DMS79 (cell line): ENCODE data around the gene WASF2.
"Not testable (repeated sequence)": the region's sequence is repeated elsewhere in the genome, so short reads cannot be mapped to it uniquely, and the experiment has no call there.

Source experiments
- DNase-seq: peaks from one replicate; lab custom pipeline; 2025; lab: John Stamatoyannopoulos, UW

The WASF2 gene

DNA sequence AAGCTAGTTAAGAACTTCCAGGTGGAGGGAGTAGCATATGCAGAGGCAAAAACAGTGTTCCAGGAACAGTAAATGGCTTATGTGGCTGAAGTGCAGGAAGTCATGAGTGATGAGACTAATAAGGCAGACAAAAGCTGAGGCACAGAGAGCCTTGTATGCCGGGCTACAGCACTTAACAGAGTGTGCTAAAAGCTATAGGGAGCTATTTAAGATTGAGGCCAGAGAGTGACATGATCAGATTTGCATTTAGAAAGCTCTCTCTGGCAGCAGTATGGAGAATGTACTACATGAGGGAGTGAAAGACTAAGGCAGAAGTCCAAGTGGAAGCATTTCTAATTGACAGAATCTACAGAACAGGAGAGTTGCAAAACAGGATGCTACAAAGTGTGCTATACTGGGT, 38.6 kb downstream of the WASF2 start:
- DNase-seq, result no peak

DNA sequence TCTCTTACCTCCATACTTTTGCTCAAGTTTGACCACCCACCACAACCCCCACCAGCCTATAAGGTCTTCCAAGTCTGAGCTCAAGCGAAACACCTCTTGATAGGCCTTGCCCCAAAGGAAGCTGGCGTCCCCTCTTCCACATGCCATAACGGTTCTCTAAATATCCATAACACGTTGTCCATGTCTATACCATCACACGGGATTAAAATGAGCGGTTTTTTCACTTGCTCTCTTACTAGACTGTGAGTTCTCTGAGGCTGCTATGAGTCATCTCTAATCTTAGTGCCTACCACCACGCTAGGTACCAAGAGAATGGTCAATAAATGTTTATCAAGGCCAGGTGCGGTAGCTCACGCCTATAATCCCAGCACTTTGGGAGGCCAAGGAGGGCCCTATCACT, 41.0 kb downstream of the WASF2 start:
- DNase-seq, result no peak

DNA sequence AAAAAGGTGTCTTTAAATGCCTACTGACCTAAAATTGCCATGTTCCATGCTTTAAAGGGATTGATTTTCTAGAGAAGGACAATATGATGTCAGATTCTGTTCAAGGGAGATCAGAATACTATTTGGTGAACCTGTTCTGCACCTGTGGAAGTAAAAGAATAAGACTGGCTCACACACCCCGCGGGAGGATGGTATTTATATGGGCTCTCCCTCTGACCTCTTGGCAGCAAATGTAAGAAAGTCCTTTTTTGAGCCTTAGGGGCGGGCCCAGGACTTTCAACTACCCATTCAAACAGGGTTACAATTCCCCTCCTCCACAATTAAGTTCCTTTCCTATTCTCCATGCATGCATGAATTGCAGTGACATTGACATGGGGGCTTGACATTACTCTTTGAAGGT, 42.1 kb downstream of the WASF2 start:
- DNase-seq, result no peak

- DNase-seq, result no peak
These were observed 42.6 kb downstream of the WASF2 start for GRCh38 chr1:27447399-27447798.

DNA sequence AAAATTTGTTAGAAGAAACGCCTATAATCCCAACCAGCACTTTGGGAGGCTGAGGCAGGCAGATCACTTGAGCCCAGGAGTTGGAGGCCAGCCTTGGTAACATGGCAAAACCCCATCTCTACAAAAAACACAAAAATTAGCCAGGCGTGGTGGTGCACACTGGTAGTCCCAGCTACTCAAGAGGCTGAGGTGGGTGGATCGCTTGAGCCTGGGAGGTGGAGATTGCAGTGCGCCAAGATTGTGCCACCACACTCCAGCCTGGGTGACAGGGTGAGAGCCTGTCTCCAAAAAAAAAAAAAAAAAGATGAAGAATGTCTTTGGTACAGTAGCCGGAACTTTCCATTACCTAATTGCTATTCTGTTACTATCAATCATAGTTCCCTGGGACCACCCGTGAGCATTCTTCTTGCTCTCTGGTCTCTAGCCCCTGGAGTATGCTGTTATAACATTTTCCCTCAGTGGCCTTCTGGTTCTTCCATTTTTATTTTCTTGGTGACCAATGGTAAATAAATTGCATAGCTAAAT, 43.4 kb downstream of the WASF2 start:
- no peak for DNase-seq

DNA sequence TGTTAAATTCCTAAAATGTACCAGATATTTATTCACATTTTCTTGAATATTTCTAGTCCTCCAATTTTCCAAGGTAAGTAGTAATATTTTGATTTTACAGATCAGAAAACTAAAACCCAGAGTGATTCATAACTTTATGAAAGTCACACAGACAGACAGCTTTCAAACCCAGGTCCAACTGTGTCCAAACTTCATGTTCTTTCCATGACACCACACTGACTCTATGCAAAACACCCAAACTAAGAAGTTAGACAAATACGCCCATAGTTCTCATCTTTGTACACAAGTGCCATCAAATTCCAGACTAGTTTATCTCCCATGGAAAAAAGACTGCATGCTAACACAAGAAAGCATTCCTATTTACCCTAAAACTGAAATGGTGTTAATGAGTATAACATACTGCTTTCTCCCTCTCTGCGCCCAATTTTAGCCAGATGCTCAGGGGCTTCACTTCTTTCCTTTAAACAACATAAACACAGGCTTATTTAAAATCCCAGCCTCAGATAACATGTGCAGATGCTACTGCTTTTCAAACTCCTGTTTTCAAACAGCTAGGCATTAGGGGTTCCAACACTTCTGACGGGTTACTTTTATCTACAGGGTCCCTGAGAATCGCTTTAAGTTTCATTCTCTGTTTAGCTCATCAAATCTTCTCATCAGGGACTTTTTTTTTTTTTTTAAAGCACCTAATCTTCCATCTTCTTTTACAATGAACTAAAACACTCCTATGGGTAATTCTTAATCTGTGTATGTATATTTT, 44.6 kb downstream of the WASF2 start:
- DNase-seq, result no peak

GRCh38 chr1:27444632-27445031, 45.3 kb downstream of the WASF2 start:
- DNase-seq, result no peak

GRCh38 chr1:27439150-27439549, 50.8 kb downstream of the WASF2 start:
- no peak for DNase-seq

DNA sequence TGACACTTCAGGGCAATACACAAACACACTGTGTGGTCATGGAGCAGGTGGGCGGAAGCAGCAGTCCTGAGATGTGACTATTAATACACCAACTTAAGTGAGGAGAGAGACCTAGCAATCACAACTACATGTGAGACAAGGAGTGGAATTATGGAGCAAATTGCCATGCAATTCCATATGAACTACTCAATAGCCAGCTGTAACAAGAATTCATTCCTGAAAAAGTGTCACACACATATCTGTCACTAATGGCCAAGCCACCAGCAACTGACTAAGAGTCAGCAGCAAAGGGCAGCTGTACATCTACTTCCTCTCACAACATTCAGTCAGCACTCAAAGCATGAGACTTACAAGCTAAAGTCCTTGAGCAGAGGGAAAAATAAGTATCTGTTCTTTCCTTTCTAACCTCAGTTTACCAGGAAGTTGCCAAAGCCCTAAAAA, 51.3 kb downstream of the WASF2 start:
- DNase-seq, result no peak

DNA sequence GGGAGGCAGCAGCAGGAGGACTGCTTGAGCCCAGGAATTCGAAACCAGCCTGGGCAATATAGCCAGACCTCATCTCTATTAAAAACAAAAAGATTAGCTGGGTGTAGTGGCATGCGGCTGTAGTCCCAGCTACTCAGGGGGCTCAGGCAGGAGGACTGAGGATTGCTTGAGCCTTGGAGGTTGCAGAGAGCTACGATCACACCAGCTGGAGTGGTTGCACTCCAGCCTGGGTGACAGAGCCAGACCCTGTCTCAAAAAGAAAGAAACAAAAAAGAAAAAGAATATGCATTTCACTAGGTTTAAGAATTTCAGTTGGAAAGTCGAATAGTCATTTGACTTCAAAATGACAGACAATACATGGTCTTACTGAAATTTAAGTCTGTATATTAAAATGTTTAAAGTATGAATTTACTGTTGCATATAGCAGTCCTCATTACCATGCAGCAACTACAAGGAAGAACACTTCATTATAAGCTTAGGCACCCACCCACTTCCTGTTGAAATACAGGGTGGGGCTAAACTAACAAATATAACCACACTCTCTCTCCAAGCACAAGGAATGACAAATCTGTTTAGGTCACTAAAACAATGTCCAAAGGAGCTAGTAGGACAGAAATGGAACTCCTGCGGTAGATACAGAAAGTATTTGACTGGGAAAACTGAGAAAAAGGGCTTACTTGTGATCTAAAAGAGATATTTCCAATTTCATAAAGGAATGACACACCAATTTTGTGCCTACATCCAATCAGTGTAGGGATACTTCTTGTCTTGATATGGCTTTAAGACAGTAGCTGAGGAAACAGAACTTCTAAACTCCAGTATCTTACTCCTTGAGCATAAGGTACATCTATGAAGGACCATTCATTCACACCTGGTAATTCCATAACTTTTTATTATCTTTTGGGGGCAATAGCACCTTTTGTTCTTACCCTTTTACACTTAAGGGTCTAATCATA, 53.5 kb downstream of the WASF2 start:
- no peak for DNase-seq

DNA sequence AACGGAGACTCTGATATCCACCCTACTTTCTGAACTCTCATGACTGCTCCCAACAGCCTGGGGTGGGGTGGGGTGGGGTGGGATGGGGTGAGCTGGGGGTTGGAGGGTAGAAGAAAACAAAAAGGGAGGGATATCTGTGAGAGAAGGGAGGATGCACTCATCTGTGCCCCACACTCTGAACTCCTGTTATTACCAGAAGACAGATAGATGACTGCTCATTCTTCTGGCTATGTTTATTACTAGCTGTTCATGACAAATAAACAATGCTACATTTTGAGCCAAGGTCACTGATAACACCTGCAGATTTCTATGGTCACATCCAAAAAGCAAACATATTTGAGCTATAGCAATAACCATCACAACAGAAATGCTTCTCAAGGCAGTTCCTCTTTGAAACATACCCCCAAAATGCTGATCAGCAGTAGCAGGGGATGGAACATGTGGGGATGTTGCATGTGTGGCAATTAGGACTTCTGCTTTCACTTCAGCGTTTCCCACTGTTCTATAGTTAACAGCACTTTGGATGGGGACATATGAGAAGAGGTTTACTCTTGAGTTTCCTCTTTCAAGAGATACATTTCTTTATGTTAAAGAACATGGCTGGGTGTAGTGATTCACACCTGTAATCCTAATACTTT, 54.3 kb downstream of the WASF2 start:
- DNase-seq, result no peak

DNA sequence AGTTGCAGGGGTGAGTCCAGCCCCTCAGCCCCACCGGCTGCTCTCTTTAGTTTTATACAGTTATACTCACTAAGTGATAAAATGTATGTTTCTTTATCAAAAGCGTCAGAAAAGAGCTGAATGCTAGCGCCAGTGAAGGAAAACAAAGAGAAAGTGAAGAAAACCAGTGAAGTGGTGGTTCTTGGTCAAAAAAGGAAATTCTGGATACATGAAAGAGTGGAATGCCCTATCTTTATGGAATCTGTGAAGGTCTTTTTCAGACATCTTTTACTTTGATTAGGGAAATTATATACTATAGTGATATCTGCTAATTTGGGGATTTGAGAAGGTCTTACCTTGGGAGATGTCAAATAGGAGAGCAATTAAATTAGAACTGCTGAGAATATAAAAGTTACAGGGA, 56.3 kb downstream of the WASF2 start:
- no peak for DNase-seq

DNA sequence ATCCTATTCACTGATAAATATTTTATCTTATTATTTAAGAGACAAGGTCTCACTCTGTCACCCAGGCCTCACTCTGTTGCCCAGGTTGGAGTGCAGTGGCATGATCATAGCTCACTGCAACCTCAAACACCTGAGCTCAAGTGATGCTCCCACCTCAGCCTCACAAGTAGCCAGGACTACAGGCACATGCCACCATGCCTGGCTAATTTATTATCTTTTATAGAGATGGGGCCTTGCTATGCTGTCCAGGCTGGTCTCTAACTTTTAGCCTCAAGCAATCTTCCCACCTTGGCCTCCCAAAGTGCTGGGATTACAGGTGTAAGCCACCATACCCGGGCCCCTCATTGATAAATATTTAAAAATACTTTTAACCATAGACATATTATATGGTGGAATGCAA, 57.2 kb downstream of the WASF2 start:
- DNase-seq, result not testable (repeated sequence)

DNA sequence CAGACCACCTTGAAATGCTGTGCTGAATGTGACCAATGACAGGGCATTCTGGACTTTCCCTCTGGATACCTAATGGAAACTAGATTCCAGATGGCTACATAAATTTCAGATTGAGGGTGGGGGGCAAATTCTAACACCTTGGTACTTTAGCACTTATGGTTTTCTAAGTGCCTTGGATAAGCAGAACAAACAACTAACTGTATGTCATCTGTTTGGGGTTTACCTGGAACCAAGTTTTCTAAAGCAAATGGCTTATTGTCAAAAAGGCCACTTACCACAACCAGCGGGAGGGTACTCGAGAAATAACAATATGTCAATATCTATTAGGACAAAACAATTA, 58.4 kb downstream of the WASF2 start:
- no peak for DNase-seq

DNA sequence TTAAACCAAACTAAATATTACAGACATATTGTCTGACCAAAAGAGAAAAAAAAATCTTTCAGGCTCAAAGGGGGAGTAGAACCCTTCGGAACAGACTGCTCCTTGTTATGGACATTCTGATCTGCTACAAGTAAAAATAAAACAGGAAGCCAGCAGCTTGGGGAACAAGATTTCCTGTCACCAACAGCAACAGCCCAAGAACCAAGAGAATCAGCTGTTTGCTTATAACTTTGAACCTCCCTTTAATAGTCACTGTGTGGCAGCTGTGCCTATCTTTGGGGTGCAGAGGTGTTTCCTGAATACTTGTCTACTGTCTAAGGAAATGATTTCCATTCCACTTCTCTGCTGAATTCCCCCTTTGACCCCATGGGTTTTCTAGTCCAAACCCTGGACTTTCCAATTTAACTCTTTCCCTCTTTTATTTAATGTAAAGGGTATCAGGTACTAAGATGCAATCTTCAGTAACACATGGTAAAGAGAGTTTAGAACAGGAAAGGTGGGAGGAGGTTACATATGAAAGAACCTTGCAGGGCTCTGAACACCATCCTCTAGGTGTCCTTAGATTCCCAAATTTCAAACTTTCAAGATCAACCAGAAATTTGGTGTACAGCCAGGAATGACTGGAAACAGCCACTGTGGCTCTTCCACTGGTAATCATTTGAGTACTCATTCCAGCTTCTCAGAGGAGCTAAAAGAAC, 58.9 kb downstream of the WASF2 start:
- no peak for DNase-seq

DNA sequence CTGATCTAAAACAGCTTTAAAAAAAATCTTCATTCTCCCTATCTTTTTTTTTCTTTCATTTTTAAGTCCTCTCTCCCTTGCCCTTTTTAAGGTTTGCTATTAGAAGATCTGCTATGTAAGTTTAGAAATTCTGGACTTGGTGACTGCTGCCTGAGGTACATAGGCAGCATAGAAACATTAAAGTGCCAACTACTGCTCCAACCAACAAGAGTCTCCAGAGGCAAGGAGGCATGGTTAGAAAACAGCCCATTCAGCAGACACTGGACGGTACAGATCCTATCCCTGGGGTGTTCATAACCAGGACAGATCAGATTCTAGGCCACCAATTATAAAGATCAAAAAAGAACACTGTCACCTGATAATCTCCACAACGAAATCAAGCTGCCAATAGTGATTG, 60.9 kb downstream of the WASF2 start:
- DNase-seq, result no peak

GRCh38 chr1:27428316-27429028, 61.5 kb downstream of the WASF2 start:
- peak; percentile 48 for DNase-seq

- no peak for DNase-seq
These were observed 62.1 kb downstream of the WASF2 start for GRCh38 chr1:27427816-27428315.

DNA sequence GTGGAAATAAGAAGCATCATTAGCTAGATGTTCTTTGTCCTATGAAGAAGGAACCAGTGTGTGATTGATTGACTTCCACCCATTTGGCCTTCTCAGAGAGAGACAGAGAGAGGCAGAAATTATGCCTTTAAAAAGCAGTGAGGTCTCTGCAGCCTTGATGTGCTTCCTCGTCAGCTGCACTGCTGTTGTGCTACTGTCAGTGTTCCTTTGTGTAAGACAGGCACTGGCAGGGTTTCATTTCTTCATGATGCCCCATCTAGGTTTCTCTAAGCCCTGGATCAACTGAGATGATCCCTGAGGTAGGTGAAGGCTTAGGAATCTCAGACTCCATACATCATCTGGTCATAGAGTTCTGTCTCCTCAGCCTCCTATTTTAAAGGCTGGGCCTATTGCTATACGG, 62.6 kb downstream of the WASF2 start:
- DNase-seq, result no peak

DNA sequence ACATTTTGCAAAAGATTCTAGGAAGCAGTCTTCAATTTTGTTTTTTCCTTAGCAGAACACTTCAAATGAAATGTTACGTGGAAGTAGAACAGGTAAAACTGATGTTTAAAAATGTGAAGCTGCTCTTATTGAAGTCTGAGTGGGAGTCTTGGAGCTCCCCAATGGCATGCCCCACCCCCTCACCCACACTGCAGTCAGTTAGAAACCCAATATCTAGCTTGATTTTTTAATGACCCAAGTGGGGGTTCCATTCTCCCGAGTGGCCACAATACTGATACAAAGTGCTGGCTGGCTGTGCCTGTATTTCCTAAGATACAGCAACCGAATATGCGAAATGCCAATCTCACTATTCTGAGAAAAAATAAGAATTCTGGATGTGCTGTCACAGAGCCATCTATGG, 66.3 kb downstream of the WASF2 start:
- no peak for DNase-seq
